ENCODE data around the gene CHST13.

- TF ChIP-seq CTCF (conservative IDR thresholded peaks at IDR 0.05 in 1 of 2, IDR thresholded peaks at IDR 0.05 in 1 of 2; ENCODE audit: extremely low read depth in 1 of 2, insufficient read depth in 1 of 2, low read depth in 1 of 2, low read length in 2 of 2) (no peak), EZH2 (IDR thresholded peaks at IDR 0.05; ENCODE audit: borderline replicate concordance, low read length) (no peak)
Observed at GRCh38 chr3:126546549-126547239, 22.7 kb downstream of the CHST13 start.
